Measurements from ENCODE around the gene PTCHD4.

The PTCHD4 gene

GRCh38 chr6:48139818-48140614, 29.0 kb upstream of the PTCHD4 start:
- Histone ChIP-seq H3K27me3 (ENCODE audit: low read length) (no peaks in the 10 kb centered on the region), H2AFZ (ENCODE audit: low read depth, low read length, severe bottlenecking) (no peak overlapping the region), H3K9me2 (replicated peaks; ENCODE audit: insufficient read depth, low read length) (no peaks in the 10 kb centered on the region), H3K4me2 (ENCODE audit: low read depth, low read length, poor library complexity, severe bottlenecking) (no peak overlapping the region), H3K79me2 (ENCODE audit: insufficient read depth, low read length) (no peaks in the 10 kb centered on the region), H3K36me3 (ENCODE audit: low read length) (no peaks in the 10 kb centered on the region), H3K27ac (ENCODE audit: low read depth, low read length) (no peak overlapping the region), H3K4me3 (ENCODE audit: insufficient read depth, low read length, poor library complexity, severe bottlenecking) (no peak overlapping the region), H4K20me1 (ENCODE audit: low read depth, low read length) (no peaks in the 10 kb centered on the region), H3K9me3 (ENCODE audit: insufficient read depth, low read length) (no peaks in the 10 kb centered on the region), H3K9ac (ENCODE audit: low read length) (no peak overlapping the region), H3F3A (ENCODE audit: insufficient read depth) (no peaks in the 10 kb centered on the region)
- TF ChIP-seq, protein P1, sequence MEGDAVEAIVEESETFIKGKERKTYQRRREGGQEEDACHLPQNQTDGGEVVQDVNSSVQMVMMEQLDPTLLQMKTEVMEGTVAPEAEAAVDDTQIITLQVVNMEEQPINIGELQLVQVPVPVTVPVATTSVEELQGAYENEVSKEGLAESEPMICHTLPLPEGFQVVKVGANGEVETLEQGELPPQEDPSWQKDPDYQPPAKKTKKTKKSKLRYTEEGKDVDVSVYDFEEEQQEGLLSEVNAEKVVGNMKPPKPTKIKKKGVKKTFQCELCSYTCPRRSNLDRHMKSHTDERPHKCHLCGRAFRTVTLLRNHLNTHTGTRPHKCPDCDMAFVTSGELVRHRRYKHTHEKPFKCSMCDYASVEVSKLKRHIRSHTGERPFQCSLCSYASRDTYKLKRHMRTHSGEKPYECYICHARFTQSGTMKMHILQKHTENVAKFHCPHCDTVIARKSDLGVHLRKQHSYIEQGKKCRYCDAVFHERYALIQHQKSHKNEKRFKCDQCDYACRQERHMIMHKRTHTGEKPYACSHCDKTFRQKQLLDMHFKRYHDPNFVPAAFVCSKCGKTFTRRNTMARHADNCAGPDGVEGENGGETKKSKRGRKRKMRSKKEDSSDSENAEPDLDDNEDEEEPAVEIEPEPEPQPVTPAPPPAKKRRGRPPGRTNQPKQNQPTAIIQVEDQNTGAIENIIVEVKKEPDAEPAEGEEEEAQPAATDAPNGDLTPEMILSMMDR (IDR thresholded peaks at IDR 0.05; ENCODE audit: insufficient read depth, low read length, poor library complexity, severe bottlenecking), result no peak
- TF ChIP-seq EZH2phosphoT487 (conservative IDR thresholded peaks at IDR 0.05; ENCODE audit: low read length), result no peak

GRCh38 chr6:48136856-48137255, 25.9 kb upstream of the PTCHD4 start:
- Histone ChIP-seq H3K9ac (ENCODE audit: low read length) (no peak overlapping the region), H3F3A (ENCODE audit: insufficient read depth) (no peaks in the 10 kb centered on the region), H2AFZ (ENCODE audit: low read depth, low read length, severe bottlenecking) (no peak overlapping the region), H3K4me3 (ENCODE audit: insufficient read depth, low read length, poor library complexity, severe bottlenecking) (no peak overlapping the region), H4K20me1 (ENCODE audit: low read depth, low read length) (no peaks in the 10 kb centered on the region), H3K27ac (ENCODE audit: low read depth, low read length) (no peak overlapping the region), H3K79me2 (ENCODE audit: insufficient read depth, low read length) (no peaks in the 10 kb centered on the region), H3K9me2 (replicated peaks; ENCODE audit: insufficient read depth, low read length) (no peaks in the 10 kb centered on the region), H3K4me2 (ENCODE audit: low read depth, low read length, poor library complexity, severe bottlenecking) (no peak overlapping the region), H3K36me3 (ENCODE audit: low read length) (no peaks in the 10 kb centered on the region), H3K27me3 (ENCODE audit: low read length) (no peaks in the 10 kb centered on the region), H3K9me3 (ENCODE audit: insufficient read depth, low read length) (no peaks in the 10 kb centered on the region)
- TF ChIP-seq EZH2phosphoT487 (conservative IDR thresholded peaks at IDR 0.05; ENCODE audit: low read length), result no peak
- TF ChIP-seq, protein P1 (IDR thresholded peaks at IDR 0.05; ENCODE audit: insufficient read depth, low read length, poor library complexity, severe bottlenecking), result no peak

GRCh38 chr6:48135323-48136084, 24.5 kb upstream of the PTCHD4 start:
- TF ChIP-seq, protein P1 (IDR thresholded peaks at IDR 0.05; ENCODE audit: insufficient read depth, low read length, poor library complexity, severe bottlenecking), result no peak
- no peak for TF ChIP-seq EZH2phosphoT487 (conservative IDR thresholded peaks at IDR 0.05; ENCODE audit: low read length)
- H3K9ac ChIP-seq (ENCODE audit: low read length), result no peak overlapping the region
- H2AFZ ChIP-seq (ENCODE audit: low read depth, low read length, severe bottlenecking), result no peak overlapping the region
- no peaks in the 10 kb centered on the region for H3K27me3 ChIP-seq (ENCODE audit: low read length)
- no peaks in the 10 kb centered on the region for H3K79me2 ChIP-seq (ENCODE audit: insufficient read depth, low read length)
- no peaks in the 10 kb centered on the region for H3K9me3 ChIP-seq (ENCODE audit: insufficient read depth, low read length)
- no peaks in the 10 kb centered on the region for H3K36me3 ChIP-seq (ENCODE audit: low read length)
- H3K9me2 ChIP-seq (replicated peaks; ENCODE audit: insufficient read depth, low read length), result no peaks in the 10 kb centered on the region
- no peak overlapping the region for H3K4me2 ChIP-seq (ENCODE audit: low read depth, low read length, poor library complexity, severe bottlenecking)
- H3K27ac ChIP-seq (ENCODE audit: low read depth, low read length), result no peak overlapping the region
- no peaks in the 10 kb centered on the region for H4K20me1 ChIP-seq (ENCODE audit: low read depth, low read length)
- H3K4me3 ChIP-seq (ENCODE audit: insufficient read depth, low read length, poor library complexity, severe bottlenecking), result no peak overlapping the region
- H3F3A ChIP-seq (ENCODE audit: insufficient read depth), result no peaks in the 10 kb centered on the region
